Activated CD4-positive, alpha-beta memory T cell treated with anti-CD3 and anti-CD28 coated beads, Interleukin-2, amount 10 ng/mL, durations not matched to agents 7 days and 5 days (primary cell): ENCODE measurements around the gene PRPF40B. TPM values are rescaled to one million over a fixed set of nuclear protein-coding genes. Genes with fewer than 3 reads are reported as not detected.
A peak's percentile ranks its signal among the peaks of the same experiment; 100 is the strongest.

Source experiments
- CTCF ChIA-PET: fragments of 350-600 bp; sonication (Branson Sonifier 250); formaldehyde crosslinking; loops from one replicate; lab custom pipeline; 2021; ENCODE audit warnings: antibody characterized with exemption, inconsistent platforms; lab: Charles Lee
- POLR2A ChIA-PET: fragments of 350-600 bp; sonication (Branson Sonifier 250); formaldehyde crosslinking; loops from one replicate; lab custom pipeline; 2021; ENCODE audit warnings: antibody characterized with exemption; lab: Charles Lee
- DNase-seq: peaks from one replicate; pipeline ENCODE4 v3.0.0-alpha.2; 2020
- H3K27ac Mint-ChIP-seq: one replicate; pipeline ENCODE4 v1.8.0; 2021; ENCODE audit warnings: mild to moderate bottlenecking, mixed read lengths
- H3K27me3 Mint-ChIP-seq: one replicate; pipeline ENCODE4 v1.8.0; 2021; ENCODE audit warnings: mixed read lengths
- H3K36me3 Mint-ChIP-seq: one replicate; pipeline ENCODE4 v1.8.0; 2021; ENCODE audit warnings: low read depth, mixed read lengths
- H3K4me1 Mint-ChIP-seq: one replicate; pipeline ENCODE4 v1.8.0; 2021; ENCODE audit warnings: mixed read lengths
- H3K4me3 Mint-ChIP-seq: one replicate; pipeline ENCODE4 v1.8.0; 2021; ENCODE audit warnings: mild to moderate bottlenecking, mixed read lengths
- H3K9me3 Mint-ChIP-seq: one replicate; pipeline ENCODE4 v1.8.0; 2021; ENCODE audit warnings: mixed read lengths
- total RNA-seq, 2 experiments: library from RNA; stranded (reverse); gene quantifications; one replicate each; pipeline ENCODE4 v1.2.3, GENCODE V29; 2021

Gene PRPF40B
- total RNA-seq, 2 experiments from 2014 or later = 8.0 to 8.7 TPM

GRCh38 chr12:49631336-49631907 lies 8.1 kb downstream of the PRPF40B start:
- ChIA-PET CTCF (interaction anchor here (0.6 to 0.7 kb wide), 2 partner anchors 21 to 27 kb away, joined by 4 read pairs; no protein-coding TSS in a partner anchor), POLR2A (interaction anchor here (0.8 to 2.0 kb wide), 3 partner anchors 9 to 77 kb away, joined by 3 to 5 read pairs (median 3); no protein-coding TSS in a partner anchor)
- Mint-ChIP-seq H3K27me3 (peaks cover 5% of the 10 kb centered on the region), H3K36me3 (no peaks in the 10 kb centered on the region), H3K4me3 (no peak overlapping the region), H3K27ac (no peak overlapping the region), H3K9me3 (no peaks in the 10 kb centered on the region), H3K4me1 (peaks cover 9% of the 10 kb centered on the region)
- no peak for DNase-seq

GRCh38 chr12:49632401-49632800 lies 9.0 kb downstream of the PRPF40B start:
- Mint-ChIP-seq H3K27me3 (peaks cover 5% of the 10 kb centered on the region), H3K4me3 (no peak overlapping the region), H3K9me3 (no peaks in the 10 kb centered on the region), H3K4me1 (peaks cover 16% of the 10 kb centered on the region), H3K36me3 (no peaks in the 10 kb centered on the region), H3K27ac (no peak overlapping the region)
- ChIA-PET CTCF (interaction anchor here (1.1 to 1.6 kb wide), 2 partner anchors 9 to 109 kb away, joined by 3 to 6 read pairs; partner anchors contain the start of genes PRPF40B and TMBIM6), POLR2A (interaction anchor here (1.2 to 2.0 kb wide), 3 partner anchors 10 to 206 kb away, joined by 3 to 5 read pairs (median 3); no protein-coding TSS in a partner anchor)
- no peak for DNase-seq

- DNase-seq = no peak
- no peaks in the 10 kb centered on the region for H3K9me3 Mint-ChIP-seq
- CTCF ChIA-PET = interaction anchor here (1.1 to 1.6 kb wide), 2 partner anchors 10 to 108 kb away, joined by 3 to 6 read pairs; partner anchors contain the start of genes PRPF40B and TMBIM6
- peaks cover 16% of the 10 kb centered on the region for H3K4me1 Mint-ChIP-seq
- no peak overlapping the region for H3K4me3 Mint-ChIP-seq
- H3K36me3 Mint-ChIP-seq = no peaks in the 10 kb centered on the region
- H3K27me3 Mint-ChIP-seq = peaks cover 5% of the 10 kb centered on the region
- POLR2A ChIA-PET = interaction anchor here (0.6 to 1.5 kb wide), 4 partner anchors 10 to 205 kb away, joined by 3 to 5 read pairs (median 3); partner anchors contain the start of gene PRPF40B
- no peak overlapping the region for H3K27ac Mint-ChIP-seq
These were observed 9.8 kb downstream of the PRPF40B start for GRCh38 chr12:49632986-49633702.

- ChIA-PET CTCF (interaction anchor here (1.6 to 16.9 kb wide), 3 partner anchors 10 to 107 kb away, joined by 6 to 372 read pairs (median 6); partner anchors contain the start of genes FMNL3, PRPF40B and TMBIM6), POLR2A (interaction anchor here (0.9 to 1.5 kb wide), 3 partner anchors 11 to 205 kb away, joined by 3 to 5 read pairs (median 3); partner anchors contain the start of gene PRPF40B)
- Mint-ChIP-seq H3K27me3 (peaks cover 5% of the 10 kb centered on the region), H3K36me3 (no peaks in the 10 kb centered on the region), H3K9me3 (no peaks in the 10 kb centered on the region), H3K4me1 (peaks cover 16% of the 10 kb centered on the region), H3K27ac (no peak overlapping the region), H3K4me3 (no peak overlapping the region)
- DNase-seq = peak; percentile 29
These were observed 10.5 kb downstream of the PRPF40B start for GRCh38 chr12:49633703-49634345.

- H3K4me1 Mint-ChIP-seq = peaks cover 16% of the 10 kb centered on the region
- POLR2A ChIA-PET = interaction anchor here (0.7 to 1.2 kb wide), 4 partner anchors 11 to 106 kb away, joined by 3 to 4 read pairs (median 3); partner anchors contain the start of gene TMBIM6
These were observed 11.7 kb downstream of the PRPF40B start for GRCh38 chr12:49635036-49635435.

GRCh38 chr12:49635656-49636055 lies 12.3 kb downstream of the PRPF40B start:
- H3K27ac Mint-ChIP-seq = no peak overlapping the region
- no peak for DNase-seq
- ChIA-PET POLR2A (interaction anchor here (0.8 to 1.2 kb wide), 4 partner anchors 12 to 201 kb away, joined by 3 to 4 read pairs (median 3); no protein-coding TSS in a partner anchor), CTCF (interaction anchor here (1.0 to 16.9 kb wide), 9 partner anchors 9 to 142 kb away, joined by 3 to 372 read pairs (median 6); partner anchors contain the start of genes FMNL3 and PRPF40B)
- H3K36me3 Mint-ChIP-seq = no peaks in the 10 kb centered on the region
- H3K4me3 Mint-ChIP-seq = no peak overlapping the region
- H3K27me3 Mint-ChIP-seq = no peaks in the 10 kb centered on the region
- H3K9me3 Mint-ChIP-seq = no peaks in the 10 kb centered on the region
- H3K4me1 Mint-ChIP-seq = peaks cover 16% of the 10 kb centered on the region

More at GRCh38 chr12:49635036-49635435, 11.7 kb downstream of the PRPF40B start:
- Mint-ChIP-seq H3K27me3 (no peaks in the 10 kb centered on the region), H3K4me3 (no peak overlapping the region), H3K27ac (no peak overlapping the region), H3K36me3 (no peaks in the 10 kb centered on the region), H3K9me3 (no peaks in the 10 kb centered on the region)
- CTCF ChIA-PET = interaction anchor here (1.0 to 16.9 kb wide), 4 partner anchors 10 to 128 kb away, joined by 4 to 372 read pairs (median 8); partner anchors contain the start of genes FMNL3 and PRPF40B
- DNase-seq = no peak

- ChIA-PET CTCF (interaction anchor here (0.8 to 16.9 kb wide), 17 partner anchors 9 to 290 kb away, joined by 3 to 372 read pairs (median 5); partner anchors contain the start of genes DNAJC22, FMNL3, PRPF40B and TMBIM6), POLR2A (interaction anchor here (0.9 to 2.9 kb wide), 11 partner anchors 9 to 278 kb away, joined by 3 to 14 read pairs (median 4); partner anchors contain the start of genes FMNL3 and PRPF40B)
- Mint-ChIP-seq H3K36me3 (no peaks in the 10 kb centered on the region), H3K27ac (no peak overlapping the region), H3K4me3 (no peak overlapping the region), H3K4me1 (peaks cover 16% of the 10 kb centered on the region), H3K9me3 (no peaks in the 10 kb centered on the region), H3K27me3 (no peaks in the 10 kb centered on the region)
- no peak for DNase-seq
These were observed 13.2 kb downstream of the PRPF40B start for GRCh38 chr12:49636574-49636973.

GRCh38 chr12:49636979-49637755 lies 13.8 kb downstream of the PRPF40B start:
- no peak overlapping the region for H3K4me3 Mint-ChIP-seq
- no peaks in the 10 kb centered on the region for H3K36me3 Mint-ChIP-seq
- H3K9me3 Mint-ChIP-seq = no peaks in the 10 kb centered on the region
- POLR2A ChIA-PET = interaction anchor here (0.6 to 2.9 kb wide), 14 partner anchors 9 to 951 kb away, joined by 3 to 14 read pairs (median 4); partner anchors contain the start of genes FMNL3 and PRPF40B
- peak; percentile 68 for DNase-seq
- peaks cover 16% of the 10 kb centered on the region for H3K4me1 Mint-ChIP-seq
- no peak overlapping the region for H3K27ac Mint-ChIP-seq
- CTCF ChIA-PET = interaction anchor here (0.5 to 16.9 kb wide), 23 partner anchors 8 to 294 kb away, joined by 3 to 372 read pairs (median 4); partner anchors contain the start of genes BCDIN3D, DNAJC22, FMNL3 and NCKAP5L
- H3K27me3 Mint-ChIP-seq = no peaks in the 10 kb centered on the region

GRCh38 chr12:49641748-49642369 lies 18.5 kb downstream of the PRPF40B start:
- H3K4me1 Mint-ChIP-seq = peaks cover 16% of the 10 kb centered on the region
- H3K9me3 Mint-ChIP-seq = no peaks in the 10 kb centered on the region
- CTCF ChIA-PET = interaction anchor here (0.5 to 16.9 kb wide), 3 partner anchors 65 to 354 kb away, joined by 3 to 372 read pairs (median 3); partner anchors contain the start of gene FMNL3
- no peak overlapping the region for H3K4me3 Mint-ChIP-seq
- H3K27ac Mint-ChIP-seq = no peak overlapping the region
- peaks cover 9% of the 10 kb centered on the region for H3K36me3 Mint-ChIP-seq
- no peaks in the 10 kb centered on the region for H3K27me3 Mint-ChIP-seq
- POLR2A ChIA-PET = interaction anchor here (1.0 to 4.4 kb wide), 6 partner anchors 8 to 95 kb away, joined by 3 to 38 read pairs (median 4); partner anchors contain the start of gene FMNL3
- no peak for DNase-seq

- Mint-ChIP-seq H3K9me3 (no peaks in the 10 kb centered on the region), H3K27me3 (no peaks in the 10 kb centered on the region), H3K36me3 (peaks cover 15% of the 10 kb centered on the region), H3K27ac (no peak overlapping the region), H3K4me3 (no peak overlapping the region), H3K4me1 (peaks cover 10% of the 10 kb centered on the region)
- ChIA-PET POLR2A (interaction anchor here (1.3 to 4.4 kb wide), 5 partner anchors 8 to 66 kb away, joined by 3 to 38 read pairs (median 4); partner anchors contain the start of gene FMNL3), CTCF (interaction anchor here (1.0 to 16.9 kb wide), 2 partner anchors 65 to 135 kb away, joined by 3 to 372 read pairs; partner anchors contain the start of gene FMNL3)
- DNase-seq = no peak
These were observed 19.0 kb downstream of the PRPF40B start for GRCh38 chr12:49642370-49642802.
